WTC11 (cell line): Measurements from ENCODE around the gene AKAP11. TPM values are rescaled to one million over a fixed set of nuclear protein-coding genes. Genes with fewer than 3 reads are reported as not detected.
A peak's percentile ranks its signal among the peaks of the same experiment; 100 is the strongest.

Source experiments
- ATAC-seq: fragments of 200-7000 bp; cut with Tn5 transposase; 2 replicates; pipeline ENCODE4 v1.10.0; 2021; ENCODE audit warnings: mild to moderate bottlenecking, moderate library complexity
- CTCF ChIA-PET: fragments of 300-600 bp; sonication (Branson Sonifier 250); formaldehyde crosslinking; loops from one replicate; lab custom pipeline; 2021; ENCODE audit warnings: antibody characterized with exemption; lab: Charles Lee
- POLR2A ChIA-PET: fragments of 350-600 bp; sonication (Branson Sonifier 250); formaldehyde crosslinking; loops from one replicate; lab custom pipeline; 2021; ENCODE audit warnings: antibody characterized with exemption; lab: Charles Lee
- DNase-seq: peaks from one replicate; pipeline ENCODE4 v3.0.0; 2021; ENCODE audit warnings: low spot score
- H3K27ac Mint-ChIP-seq: 2 replicates; pipeline ENCODE4 v1.8.0; 2021; ENCODE audit warnings: mixed read lengths
- H3K27me3 Mint-ChIP-seq: 2 replicates; pipeline ENCODE4 v1.8.0; 2021; ENCODE audit warnings: low read depth, mild to moderate bottlenecking, moderate library complexity, mixed read lengths
- H3K36me3 Mint-ChIP-seq: 2 replicates; pipeline ENCODE4 v1.8.0; 2021; ENCODE audit warnings: mixed read lengths
- H3K4me1 Mint-ChIP-seq: 2 replicates; pipeline ENCODE4 v1.8.0; 2022; ENCODE audit warnings: mixed read lengths
- H3K4me3 Mint-ChIP-seq: 2 replicates; pipeline ENCODE4 v1.8.0; 2021; ENCODE audit warnings: mild to moderate bottlenecking, moderate library complexity, mixed read lengths
- H3K9me3 Mint-ChIP-seq: 2 replicates; pipeline ENCODE4 v1.8.0; 2021; ENCODE audit warnings: mixed read lengths
- CREM ChIP-seq: sonication (generic); formaldehyde crosslinking; IDR thresholded peaks from 2 replicates; pipeline ENCODE4 v1.8.1; 2022; ENCODE audit warnings: mild to moderate bottlenecking, missing genetic modification reagents, moderate library complexity
- ELF4 ChIP-seq: sonication (generic); formaldehyde crosslinking; IDR thresholded peaks from 2 replicates; pipeline ENCODE4 v1.8.1; 2022; ENCODE audit warnings: low read depth, mild to moderate bottlenecking, moderate library complexity, missing genetic modification reagents
- EMX1 ChIP-seq: fragments of 250-450 bp; sonication (Bioruptor Pico); IDR thresholded peaks from 2 replicates; pipeline ENCODE4 v1.8.0; 2021; ENCODE audit warnings: mild to moderate bottlenecking
- ETV6 ChIP-seq: sonication (generic); formaldehyde crosslinking; IDR thresholded peaks from 2 replicates; pipeline ENCODE4 v1.8.1; 2022; ENCODE audit warnings: mild to moderate bottlenecking, missing genetic modification reagents
- FOXP1 ChIP-seq: sonication (generic); formaldehyde crosslinking; IDR thresholded peaks from 2 replicates; pipeline ENCODE4 v1.8.0; 2022; ENCODE audit warnings: missing genetic modification reagents, mild to moderate bottlenecking, moderate library complexity, borderline replicate concordance
- GTF2I ChIP-seq: fragments of 250-450 bp; sonication (Bioruptor Pico); conservative IDR thresholded peaks from 2 replicates; pipeline ENCODE4 v1.4.0; 2021; ENCODE audit warnings: mild to moderate bottlenecking
- IRF2 ChIP-seq: sonication (generic); formaldehyde crosslinking; IDR thresholded peaks from 2 replicates; pipeline ENCODE4 v1.8.0; 2022; ENCODE audit warnings: low read depth, missing genetic modification reagents, borderline replicate concordance
- JAZF1 ChIP-seq: fragments of 250-450 bp; sonication (Bioruptor Pico); IDR thresholded peaks from 2 replicates; pipeline ENCODE4 v1.9.0; 2021; ENCODE audit warnings: moderate library complexity, mild to moderate bottlenecking, inconsistent platforms
- JUN ChIP-seq: sonication (generic); formaldehyde crosslinking; IDR thresholded peaks from 2 replicates; pipeline ENCODE4 v1.8.0; 2023; ENCODE audit warnings: mild to moderate bottlenecking, missing genetic modification reagents
- ZBTB21 ChIP-seq: sonication (generic); formaldehyde crosslinking; IDR thresholded peaks from 2 replicates; pipeline ENCODE4 v1.8.1; 2023; ENCODE audit warnings: mild to moderate bottlenecking, missing genetic modification reagents, borderline replicate concordance
- ZNF121 ChIP-seq: sonication (generic); formaldehyde crosslinking; IDR thresholded peaks from 2 replicates; pipeline ENCODE4 v1.8.0; 2023; ENCODE audit warnings: missing genetic modification reagents
- total RNA-seq: library from RNA; stranded (reverse); gene quantifications from 3 replicates; pipeline ENCODE4 v1.2.3, GENCODE V29; 2021
- TF ChIP-seq, protein P1 (sequence below): sonication (generic); formaldehyde crosslinking; conservative IDR thresholded peaks from 2 replicates; pipeline ENCODE4 v1.8.1; 2023; ENCODE audit warnings: mild to moderate bottlenecking, low read depth, missing genetic modification reagents, moderate library complexity
- TF ChIP-seq, protein P2 (sequence below): sonication (generic); formaldehyde crosslinking; IDR thresholded peaks from 2 replicates; pipeline ENCODE4 v1.8.1; 2022; ENCODE audit warnings: low read depth, mild to moderate bottlenecking, moderate library complexity, missing genetic modification reagents, borderline replicate concordance
- TF ChIP-seq, protein P3 (sequence below): sonication (generic); formaldehyde crosslinking; IDR thresholded peaks from 2 replicates; pipeline ENCODE4 v1.8.0; 2023; ENCODE audit warnings: mild to moderate bottlenecking, missing genetic modification reagents
- TF ChIP-seq, protein P4 (sequence below): sonication (generic); formaldehyde crosslinking; IDR thresholded peaks from 2 replicates; pipeline ENCODE4 v1.8.0; 2022; ENCODE audit warnings: mild to moderate bottlenecking, missing genetic modification reagents
- TF ChIP-seq, protein P5 (sequence below): sonication (generic); formaldehyde crosslinking; IDR thresholded peaks from 2 replicates; pipeline ENCODE4 v1.8.1; 2023; ENCODE audit warnings: mild to moderate bottlenecking, missing genetic modification reagents
- TF ChIP-seq, protein P6 (sequence below): fragments of 250-450 bp; sonication (Bioruptor Pico); IDR thresholded peaks from 2 replicates; pipeline ENCODE4 v2.1.2; 2022; ENCODE audit warnings: mild to moderate bottlenecking, moderate library complexity
- TF ChIP-seq, protein P7 (sequence below): fragments of 250-450 bp; sonication (Bioruptor Pico); IDR thresholded peaks from 2 replicates; pipeline ENCODE4 v1.9.0; 2021; ENCODE audit warnings: moderate library complexity, mild to moderate bottlenecking, inconsistent platforms, borderline replicate concordance

The AKAP11 gene
- total RNA-seq, 1 experiment from 2014 or later: 16.7 TPM

DNA sequence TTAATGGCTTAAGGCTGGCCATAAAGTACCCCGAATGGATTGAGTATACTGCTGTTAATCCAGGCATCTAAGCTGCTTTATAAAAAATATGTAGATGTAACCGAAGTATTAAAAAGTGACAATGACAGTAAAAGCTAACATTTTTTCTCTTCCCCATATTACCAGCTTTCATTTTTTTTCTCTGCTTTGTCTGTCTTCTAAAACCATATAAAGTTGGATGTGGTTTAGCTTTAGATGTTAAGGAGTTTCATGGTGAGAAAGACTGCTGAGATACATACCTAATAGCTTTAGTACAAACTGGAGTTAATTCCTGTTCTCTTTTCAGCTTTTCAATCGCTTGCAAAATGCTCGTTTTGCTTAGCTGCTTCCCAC is 838 bp downstream of the AKAP11 start (continued):
- TF ChIP-seq, protein P1, sequence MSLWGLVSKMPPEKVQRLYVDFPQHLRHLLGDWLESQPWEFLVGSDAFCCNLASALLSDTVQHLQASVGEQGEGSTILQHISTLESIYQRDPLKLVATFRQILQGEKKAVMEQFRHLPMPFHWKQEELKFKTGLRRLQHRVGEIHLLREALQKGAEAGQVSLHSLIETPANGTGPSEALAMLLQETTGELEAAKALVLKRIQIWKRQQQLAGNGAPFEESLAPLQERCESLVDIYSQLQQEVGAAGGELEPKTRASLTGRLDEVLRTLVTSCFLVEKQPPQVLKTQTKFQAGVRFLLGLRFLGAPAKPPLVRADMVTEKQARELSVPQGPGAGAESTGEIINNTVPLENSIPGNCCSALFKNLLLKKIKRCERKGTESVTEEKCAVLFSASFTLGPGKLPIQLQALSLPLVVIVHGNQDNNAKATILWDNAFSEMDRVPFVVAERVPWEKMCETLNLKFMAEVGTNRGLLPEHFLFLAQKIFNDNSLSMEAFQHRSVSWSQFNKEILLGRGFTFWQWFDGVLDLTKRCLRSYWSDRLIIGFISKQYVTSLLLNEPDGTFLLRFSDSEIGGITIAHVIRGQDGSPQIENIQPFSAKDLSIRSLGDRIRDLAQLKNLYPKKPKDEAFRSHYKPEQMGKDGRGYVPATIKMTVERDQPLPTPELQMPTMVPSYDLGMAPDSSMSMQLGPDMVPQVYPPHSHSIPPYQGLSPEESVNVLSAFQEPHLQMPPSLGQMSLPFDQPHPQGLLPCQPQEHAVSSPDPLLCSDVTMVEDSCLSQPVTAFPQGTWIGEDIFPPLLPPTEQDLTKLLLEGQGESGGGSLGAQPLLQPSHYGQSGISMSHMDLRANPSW (CRISPR knock-in tag): no peak
- no peak for TF ChIP-seq ELF4 (CRISPR knock-in tag)

DNA sequence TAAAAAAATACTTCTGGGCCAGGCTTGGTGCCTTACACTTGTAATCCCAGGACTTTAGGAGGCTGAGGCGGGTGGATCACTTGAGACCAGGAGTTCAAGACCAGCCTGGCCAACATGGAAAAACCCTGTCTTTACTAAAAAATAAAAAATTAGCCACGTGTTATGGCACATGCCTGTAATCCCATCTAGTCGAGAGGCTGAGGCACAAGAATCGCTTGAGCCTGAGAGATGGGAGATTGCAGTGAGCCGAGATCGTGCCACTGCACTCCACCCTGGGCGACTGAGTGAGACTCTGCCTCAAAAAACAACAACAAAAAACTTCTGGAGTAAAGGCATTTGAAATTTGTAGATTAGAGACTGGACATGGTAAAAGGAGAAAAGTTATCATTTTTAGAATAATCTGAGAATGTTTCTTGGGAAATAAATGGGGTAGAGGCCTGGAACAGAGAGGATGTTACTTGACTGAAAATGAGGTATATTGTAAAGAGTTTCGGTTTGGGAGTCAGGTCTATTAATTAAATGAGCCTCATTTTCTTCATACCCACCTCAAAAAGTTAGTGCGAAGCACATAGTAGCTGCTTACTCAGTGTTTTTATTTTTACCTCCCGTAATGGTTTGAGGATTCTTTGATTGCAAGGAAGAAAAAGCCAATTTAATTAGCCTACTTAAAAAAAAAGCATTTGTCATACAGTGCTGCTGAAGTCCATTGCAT is 2.6 kb downstream of the AKAP11 start:
- DNase-seq: no peak
- peaks cover 46% of the 10 kb centered on the region for H3K4me1 Mint-ChIP-seq
- peaks cover 8% of the 10 kb centered on the region for H3K27me3 Mint-ChIP-seq
- no peak for TF ChIP-seq ETV6 (CRISPR knock-in tag)
- TF ChIP-seq, protein P1 (CRISPR knock-in tag): no peak
- TF ChIP-seq FOXP1 (CRISPR knock-in tag): no peak
- TF ChIP-seq CREM: no peak
- no peak for TF ChIP-seq ZNF121 (CRISPR knock-in tag)
- TF ChIP-seq IRF2 (CRISPR knock-in tag): no peak
- TF ChIP-seq, protein P2, sequence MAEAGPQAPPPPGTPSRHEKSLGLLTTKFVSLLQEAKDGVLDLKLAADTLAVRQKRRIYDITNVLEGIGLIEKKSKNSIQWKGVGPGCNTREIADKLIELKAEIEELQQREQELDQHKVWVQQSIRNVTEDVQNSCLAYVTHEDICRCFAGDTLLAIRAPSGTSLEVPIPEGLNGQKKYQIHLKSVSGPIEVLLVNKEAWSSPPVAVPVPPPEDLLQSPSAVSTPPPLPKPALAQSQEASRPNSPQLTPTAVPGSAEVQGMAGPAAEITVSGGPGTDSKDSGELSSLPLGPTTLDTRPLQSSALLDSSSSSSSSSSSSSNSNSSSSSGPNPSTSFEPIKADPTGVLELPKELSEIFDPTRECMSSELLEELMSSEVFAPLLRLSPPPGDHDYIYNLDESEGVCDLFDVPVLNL (CRISPR knock-in tag): no peak
- no peak for TF ChIP-seq EMX1 (CRISPR knock-in tag)
- TF ChIP-seq, protein P3, sequence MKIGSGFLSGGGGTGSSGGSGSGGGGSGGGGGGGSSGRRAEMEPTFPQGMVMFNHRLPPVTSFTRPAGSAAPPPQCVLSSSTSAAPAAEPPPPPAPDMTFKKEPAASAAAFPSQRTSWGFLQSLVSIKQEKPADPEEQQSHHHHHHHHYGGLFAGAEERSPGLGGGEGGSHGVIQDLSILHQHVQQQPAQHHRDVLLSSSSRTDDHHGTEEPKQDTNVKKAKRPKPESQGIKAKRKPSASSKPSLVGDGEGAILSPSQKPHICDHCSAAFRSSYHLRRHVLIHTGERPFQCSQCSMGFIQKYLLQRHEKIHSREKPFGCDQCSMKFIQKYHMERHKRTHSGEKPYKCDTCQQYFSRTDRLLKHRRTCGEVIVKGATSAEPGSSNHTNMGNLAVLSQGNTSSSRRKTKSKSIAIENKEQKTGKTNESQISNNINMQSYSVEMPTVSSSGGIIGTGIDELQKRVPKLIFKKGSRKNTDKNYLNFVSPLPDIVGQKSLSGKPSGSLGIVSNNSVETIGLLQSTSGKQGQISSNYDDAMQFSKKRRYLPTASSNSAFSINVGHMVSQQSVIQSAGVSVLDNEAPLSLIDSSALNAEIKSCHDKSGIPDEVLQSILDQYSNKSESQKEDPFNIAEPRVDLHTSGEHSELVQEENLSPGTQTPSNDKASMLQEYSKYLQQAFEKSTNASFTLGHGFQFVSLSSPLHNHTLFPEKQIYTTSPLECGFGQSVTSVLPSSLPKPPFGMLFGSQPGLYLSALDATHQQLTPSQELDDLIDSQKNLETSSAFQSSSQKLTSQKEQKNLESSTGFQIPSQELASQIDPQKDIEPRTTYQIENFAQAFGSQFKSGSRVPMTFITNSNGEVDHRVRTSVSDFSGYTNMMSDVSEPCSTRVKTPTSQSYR (CRISPR knock-in tag): no peak
- TF ChIP-seq, protein P4, sequence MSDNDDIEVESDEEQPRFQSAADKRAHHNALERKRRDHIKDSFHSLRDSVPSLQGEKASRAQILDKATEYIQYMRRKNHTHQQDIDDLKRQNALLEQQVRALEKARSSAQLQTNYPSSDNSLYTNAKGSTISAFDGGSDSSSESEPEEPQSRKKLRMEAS (CRISPR knock-in tag): no peak
- TF ChIP-seq JUN: no peak
- TF ChIP-seq, protein P5, sequence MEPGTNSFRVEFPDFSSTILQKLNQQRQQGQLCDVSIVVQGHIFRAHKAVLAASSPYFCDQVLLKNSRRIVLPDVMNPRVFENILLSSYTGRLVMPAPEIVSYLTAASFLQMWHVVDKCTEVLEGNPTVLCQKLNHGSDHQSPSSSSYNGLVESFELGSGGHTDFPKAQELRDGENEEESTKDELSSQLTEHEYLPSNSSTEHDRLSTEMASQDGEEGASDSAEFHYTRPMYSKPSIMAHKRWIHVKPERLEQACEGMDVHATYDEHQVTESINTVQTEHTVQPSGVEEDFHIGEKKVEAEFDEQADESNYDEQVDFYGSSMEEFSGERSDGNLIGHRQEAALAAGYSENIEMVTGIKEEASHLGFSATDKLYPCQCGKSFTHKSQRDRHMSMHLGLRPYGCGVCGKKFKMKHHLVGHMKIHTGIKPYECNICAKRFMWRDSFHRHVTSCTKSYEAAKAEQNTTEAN (CRISPR knock-in tag): no peak
- no peak for TF ChIP-seq JAZF1 (CRISPR knock-in tag)
- TF ChIP-seq, protein P6, sequence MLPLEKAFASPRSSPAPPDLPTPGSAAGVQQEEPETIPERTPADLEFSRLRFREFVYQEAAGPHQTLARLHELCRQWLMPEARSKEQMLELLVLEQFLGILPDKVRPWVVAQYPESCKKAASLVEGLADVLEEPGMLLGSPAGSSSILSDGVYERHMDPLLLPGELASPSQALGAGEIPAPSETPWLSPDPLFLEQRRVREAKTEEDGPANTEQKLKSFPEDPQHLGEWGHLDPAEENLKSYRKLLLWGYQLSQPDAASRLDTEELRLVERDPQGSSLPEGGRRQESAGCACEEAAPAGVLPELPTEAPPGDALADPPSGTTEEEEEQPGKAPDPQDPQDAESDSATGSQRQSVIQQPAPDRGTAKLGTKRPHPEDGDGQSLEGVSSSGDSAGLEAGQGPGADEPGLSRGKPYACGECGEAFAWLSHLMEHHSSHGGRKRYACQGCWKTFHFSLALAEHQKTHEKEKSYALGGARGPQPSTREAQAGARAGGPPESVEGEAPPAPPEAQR (CRISPR knock-in tag): no peak
- no peak for TF ChIP-seq GTF2I (CRISPR knock-in tag)
- TF ChIP-seq, protein P7, sequence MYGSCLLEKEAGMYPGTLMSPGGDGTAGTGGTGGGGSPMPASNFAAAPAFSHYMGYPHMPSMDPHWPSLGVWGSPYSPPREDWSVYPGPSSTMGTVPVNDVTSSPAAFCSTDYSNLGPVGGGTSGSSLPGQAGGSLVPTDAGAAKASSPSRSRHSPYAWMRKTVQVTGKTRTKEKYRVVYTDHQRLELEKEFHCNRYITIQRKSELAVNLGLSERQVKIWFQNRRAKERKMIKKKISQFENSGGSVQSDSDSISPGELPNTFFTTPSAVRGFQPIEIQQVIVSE (CRISPR knock-in tag): no peak
- TF ChIP-seq ZBTB21 (CRISPR knock-in tag): no peak
- CTCF ChIA-PET: no interaction called here
- H3K27ac Mint-ChIP-seq: 0 out of 2 replicates have a peak overlapping the region, but pooled peaks have one; percentile 11
- ATAC-seq: no peak
- POLR2A ChIA-PET: interaction anchor here (1.1 kb wide), 1 partner anchor 11 kb away, joined by 3 read pairs; no protein-coding TSS in a partner anchor
- H3K36me3 Mint-ChIP-seq: peaks cover 18% of the 10 kb centered on the region
- no peak overlapping the region for H3K4me3 Mint-ChIP-seq
- peaks cover 18% of the 10 kb centered on the region for H3K9me3 Mint-ChIP-seq
